Sigmoid colon (tissue), 7 donors: ENCODE measurements around the gene AMFR. TPM values are rescaled to one million over a fixed set of nuclear protein-coding genes. Genes with fewer than 3 reads are reported as not detected.

Experiments used
- DNase-seq: peaks from one replicate; pipeline ENCODE4 v3.0.0-alpha.2; 2019
- H3K27ac ChIP-seq, 4 donors: fragments of 200-600 bp; sonication (generic); one replicate each; pipeline ENCODE4 v1.5.1; 2016 to 2019; ENCODE audit warnings: mild to moderate bottlenecking in 1 of 4
- H3K27me3 ChIP-seq, 3 donors: fragments of 200-600 bp; sonication (generic); one replicate each; pipeline ENCODE4 v1.5.1; 2019; ENCODE audit warnings: mild to moderate bottlenecking in 1 of 3
- H3K36me3 ChIP-seq, 4 donors: fragments of 200-600 bp; sonication (generic); one replicate each; pipeline ENCODE4 v1.5.1; 2016 to 2019
- H3K4me1 ChIP-seq, 4 donors: fragments of 200-600 bp; sonication (generic); one replicate each; pipeline ENCODE4 v1.5.1; 2017 to 2019
- H3K4me3 ChIP-seq, 4 donors: fragments of 200-600 bp; sonication (generic); one replicate each; pipeline ENCODE4 v1.5.1; 2017 to 2019; ENCODE audit warnings: mild to moderate bottlenecking in 2 of 4, moderate library complexity in 1 of 4
- H3K9me3 ChIP-seq, 4 donors: fragments of 200-600 bp in 3 of 4; sonication (generic) in 3 of 4; one replicate each; pipeline versions ENCODE4 v1.5.1 to v1.6.1; 2013 to 2019
- CTCF ChIP-seq, 4 experiments: fragments of 450-650 bp in 3 of 4; fragments of 200-600 bp in 1 of 4; IDR thresholded peaks; one replicate each; pipeline ENCODE4 v1.5.1; 2016 to 2019; ENCODE audit warnings: antibody characterized with exemption in 4 of 4, mild to moderate bottlenecking in 3 of 4, moderate library complexity in 2 of 4
- EP300 ChIP-seq, 4 donors: sonication (generic); formaldehyde crosslinking; IDR thresholded peaks; one replicate each; pipeline ENCODE4 v1.6.1; 2017; ENCODE audit warnings: antibody characterized with exemption in 4 of 4
- POLR2A ChIP-seq, 2 donors: fragments of 450-650 bp; IDR thresholded peaks; one replicate each; pipeline ENCODE4 v1.6.1; 2016; ENCODE audit warnings: antibody characterized with exemption in 2 of 2, mild to moderate bottlenecking in 2 of 2, moderate library complexity in 2 of 2
- POLR2AphosphoS5 ChIP-seq, 4 donors: sonication (generic); formaldehyde crosslinking; IDR thresholded peaks; one replicate each; pipeline ENCODE4 v1.6.1; 2017; ENCODE audit warnings: antibody characterized with exemption in 4 of 4
- WGBS, 2 donors: extraction: QIAGEN DNeasy Blood & Tissue Kit; methylation state at CpG; one replicate each; pipeline ENCODE4 v1.1.7; 2013; 5-methylcytosine and 5-hydroxymethylcytosine counted together
- intact Hi-C: fragments of 100-400 bp; cut with DNase I; formaldehyde crosslinking; loops from one replicate; pipeline ENCODE4 v1.15.1; 2023
- polyA plus RNA-seq, 3 donors: library from polyadenylated mRNA; stranded (reverse); fragments of 200-250 nt; gene quantifications; one replicate each; pipeline ENCODE4 v1.2.3, GENCODE V29; 2013
- total RNA-seq, 4 donors: library from RNA; depleted of rRNA; stranded (reverse); fragments of >200 nt; gene quantifications; one replicate each; pipeline ENCODE4 v1.1.0, GENCODE V29; 2016
- donor health status: healthy with polysubstance abuse.
- donor health status: Bipolar disorder and iron deficiency.
- donor health status: healthy.

Gene AMFR
- total and polyA plus RNA-seq, 7 donors: 22.4 to 201 (median 111) TPM

GRCh38 chr16:56344518-56345405 is 80.6 kb downstream of the AMFR start:
- WGBS, 2 donors: 54 to 71% methylated on average over 18 of the region's 18 CpGs
- Histone ChIP-seq H3K27me3 (no peaks in the 10 kb centered on the region), H3K36me3 (peaks cover 12 to 83% (median 37%) of the 10 kb centered on the region in 4 donors), H3K4me3 (no peak overlapping the region), H3K9me3 (no peaks in the 10 kb centered on the region), H3K27ac (no peak overlapping the region), H3K4me1 (no peaks in the 10 kb centered on the region)
- TF ChIP-seq POLR2A (IDR thresholded peaks at IDR 0.05): no peak
- no peak for TF ChIP-seq POLR2AphosphoS5 (IDR thresholded peaks at IDR 0.05)
- TF ChIP-seq CTCF (IDR thresholded peaks at IDR 0.05): no peak
- no peak for TF ChIP-seq EP300 (IDR thresholded peaks at IDR 0.05)
- no peak for DNase-seq
- intact Hi-C loops: no loop called here

GRCh38 chr16:56343661-56344517 is 81.5 kb downstream of the AMFR start:
- H3K4me3 ChIP-seq: no peak overlapping the region

GRCh38 chr16:56341656-56342399 is 83.5 kb downstream of the AMFR start:
- Histone ChIP-seq H3K4me3 (no peak overlapping the region), H3K27ac (no peak overlapping the region), H3K4me1 (no peaks in the 10 kb centered on the region), H3K36me3 (peaks cover 12 to 97% (median 38%) of the 10 kb centered on the region in 4 donors), H3K9me3 (no peaks in the 10 kb centered on the region), H3K27me3 (no peaks in the 10 kb centered on the region)
- intact Hi-C loops: no loop called here
- WGBS, 2 donors: 76 to 77% methylated on average over 9 of the region's 9 CpGs
- TF ChIP-seq EP300 (IDR thresholded peaks at IDR 0.05) (no peak), POLR2AphosphoS5 (IDR thresholded peaks at IDR 0.05) (no peak), POLR2A (IDR thresholded peaks at IDR 0.05) (no peak), CTCF (IDR thresholded peaks at IDR 0.05) (no peak)
- DNase-seq: no peak

More at GRCh38 chr16:56343661-56344517, 81.5 kb downstream of the AMFR start:
- 82 to 90% methylated on average over 27 of the region's 27 CpGs for WGBS, 2 donors
- no peak for DNase-seq
- H3K4me1 ChIP-seq: no peaks in the 10 kb centered on the region
- no peaks in the 10 kb centered on the region for H3K27me3 ChIP-seq
- H3K9me3 ChIP-seq: no peaks in the 10 kb centered on the region
- H3K27ac ChIP-seq: no peak overlapping the region
- intact Hi-C loops: no loop called here
- H3K36me3 ChIP-seq: peaks cover 12 to 86% (median 37%) of the 10 kb centered on the region in 4 donors
- TF ChIP-seq EP300 (IDR thresholded peaks at IDR 0.05) (no peak), POLR2A (IDR thresholded peaks at IDR 0.05) (no peak), CTCF (IDR thresholded peaks at IDR 0.05) (no peak), POLR2AphosphoS5 (IDR thresholded peaks at IDR 0.05) (no peak)

GRCh38 chr16:56340864-56341365 is 84.4 kb downstream of the AMFR start:
- H3K4me1 ChIP-seq: no peaks in the 10 kb centered on the region
- no peak overlapping the region for H3K27ac ChIP-seq
- TF ChIP-seq POLR2AphosphoS5 (IDR thresholded peaks at IDR 0.05) (no peak), POLR2A (IDR thresholded peaks at IDR 0.05) (no peak), EP300 (IDR thresholded peaks at IDR 0.05) (no peak), CTCF (IDR thresholded peaks at IDR 0.05) (no peak)
- intact Hi-C loops: no loop called here
- H3K27me3 ChIP-seq: no peaks in the 10 kb centered on the region
- H3K4me3 ChIP-seq: no peak overlapping the region
- 62 to 80% methylated on average over 17 of the region's 17 CpGs for WGBS, 2 donors
- peaks cover 18 to 97% (median 42%) of the 10 kb centered on the region in 4 donors for H3K36me3 ChIP-seq
- H3K9me3 ChIP-seq: no peaks in the 10 kb centered on the region
- DNase-seq: no peak
